Measurements from ENCODE around the gene DKC1.

DKC1 gene

GRCh38 chrX:154734061-154734781, 28.4 kb upstream of the DKC1 start:
- no peak for TF ChIP-seq CTCF (IDR thresholded peaks at IDR 0.05; ENCODE audit: insufficient read depth, low read depth, low read length, missing control alignments)
- no peak overlapping the region for H3K4me3 ChIP-seq (ENCODE audit: low read length)
- peak; percentile 68 for DNase-seq (ENCODE audit: low read depth)

- DNase-seq (ENCODE audit: low read depth): peak; percentile 69
- H3K4me3 ChIP-seq (ENCODE audit: low read length): no peak overlapping the region
- TF ChIP-seq CTCF (IDR thresholded peaks at IDR 0.05; ENCODE audit: insufficient read depth, low read depth, low read length, missing control alignments): no peak
These were observed 26.8 kb upstream of the DKC1 start for GRCh38 chrX:154735695-154736393.

- no peak overlapping the region for H3K4me3 ChIP-seq (ENCODE audit: low read length)
- no peak for DNase-seq (ENCODE audit: low read depth)
- TF ChIP-seq CTCF (IDR thresholded peaks at IDR 0.05; ENCODE audit: insufficient read depth, low read depth, low read length, missing control alignments): no peak
These were observed 25.5 kb upstream of the DKC1 start for GRCh38 chrX:154737136-154737535.

- DNase-seq (ENCODE audit: low read depth): peak; percentile 65
- no peak overlapping the region for H3K4me3 ChIP-seq (ENCODE audit: low read length)
- TF ChIP-seq CTCF (IDR thresholded peaks at IDR 0.05; ENCODE audit: insufficient read depth, low read depth, low read length, missing control alignments): no peak
These were observed 24.5 kb upstream of the DKC1 start for GRCh38 chrX:154738011-154738738.

GRCh38 chrX:154739952-154740465, 22.7 kb upstream of the DKC1 start:
- no peak for DNase-seq (ENCODE audit: low read depth)
- TF ChIP-seq CTCF (IDR thresholded peaks at IDR 0.05; ENCODE audit: insufficient read depth, low read depth, low read length, missing control alignments): no peak
- no peak overlapping the region for H3K4me3 ChIP-seq (ENCODE audit: low read length)

- H3K4me3 ChIP-seq (ENCODE audit: low read length): no peak overlapping the region
- no peak for TF ChIP-seq CTCF (IDR thresholded peaks at IDR 0.05; ENCODE audit: insufficient read depth, low read depth, low read length, missing control alignments)
- DNase-seq (ENCODE audit: low read depth): no peak
These were observed 20.1 kb upstream of the DKC1 start for GRCh38 chrX:154742613-154743012.
